GM12864 (cell line): ENCODE results near the gene TNN.

Source experiments
- DNase-seq: peaks from one replicate; pipeline ENCODE4 v3.0.0-alpha.2; 2011; ENCODE audit warnings: low read depth
- H3K4me3 ChIP-seq: 2 replicates; pipeline ENCODE4 v1.5.1; 2011; ENCODE audit warnings: mild to moderate bottlenecking, low read depth, low read length, control low read depth
- TF ChIP-seq, protein P1 (sequence below): IDR thresholded peaks from 2 replicates; pipeline ENCODE4 v1.5.1; 2011; ENCODE audit warnings: low read depth, mild to moderate bottlenecking, moderate library complexity, low read length, control low read depth, inconsistent platforms; ENCODE audit errors: missing control alignments

TNN gene

DNA sequence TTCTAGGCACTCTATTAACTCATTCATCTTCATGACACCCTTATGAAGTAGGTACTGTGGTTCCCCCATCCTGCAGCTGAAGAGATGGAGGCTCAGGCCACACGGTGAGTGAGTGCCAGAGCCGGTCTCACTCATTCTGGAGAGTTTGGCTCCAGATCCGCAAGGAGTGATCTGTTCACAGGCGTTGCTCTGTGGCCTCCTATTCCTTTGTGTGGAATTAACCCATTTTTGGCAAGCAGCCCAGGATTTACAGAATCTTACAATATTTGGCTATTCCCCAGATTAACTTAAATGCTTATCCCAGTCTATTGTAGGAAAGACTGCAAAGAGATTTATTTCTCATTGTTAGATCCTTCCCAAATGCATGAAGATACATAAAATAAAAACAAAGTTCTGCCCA is 95.3 kb downstream of the TNN start:
- H3K4me3 ChIP-seq, result no peak overlapping the region
- TF ChIP-seq, protein P1, sequence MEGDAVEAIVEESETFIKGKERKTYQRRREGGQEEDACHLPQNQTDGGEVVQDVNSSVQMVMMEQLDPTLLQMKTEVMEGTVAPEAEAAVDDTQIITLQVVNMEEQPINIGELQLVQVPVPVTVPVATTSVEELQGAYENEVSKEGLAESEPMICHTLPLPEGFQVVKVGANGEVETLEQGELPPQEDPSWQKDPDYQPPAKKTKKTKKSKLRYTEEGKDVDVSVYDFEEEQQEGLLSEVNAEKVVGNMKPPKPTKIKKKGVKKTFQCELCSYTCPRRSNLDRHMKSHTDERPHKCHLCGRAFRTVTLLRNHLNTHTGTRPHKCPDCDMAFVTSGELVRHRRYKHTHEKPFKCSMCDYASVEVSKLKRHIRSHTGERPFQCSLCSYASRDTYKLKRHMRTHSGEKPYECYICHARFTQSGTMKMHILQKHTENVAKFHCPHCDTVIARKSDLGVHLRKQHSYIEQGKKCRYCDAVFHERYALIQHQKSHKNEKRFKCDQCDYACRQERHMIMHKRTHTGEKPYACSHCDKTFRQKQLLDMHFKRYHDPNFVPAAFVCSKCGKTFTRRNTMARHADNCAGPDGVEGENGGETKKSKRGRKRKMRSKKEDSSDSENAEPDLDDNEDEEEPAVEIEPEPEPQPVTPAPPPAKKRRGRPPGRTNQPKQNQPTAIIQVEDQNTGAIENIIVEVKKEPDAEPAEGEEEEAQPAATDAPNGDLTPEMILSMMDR, result no peak
- DNase-seq, result no peak

DNA sequence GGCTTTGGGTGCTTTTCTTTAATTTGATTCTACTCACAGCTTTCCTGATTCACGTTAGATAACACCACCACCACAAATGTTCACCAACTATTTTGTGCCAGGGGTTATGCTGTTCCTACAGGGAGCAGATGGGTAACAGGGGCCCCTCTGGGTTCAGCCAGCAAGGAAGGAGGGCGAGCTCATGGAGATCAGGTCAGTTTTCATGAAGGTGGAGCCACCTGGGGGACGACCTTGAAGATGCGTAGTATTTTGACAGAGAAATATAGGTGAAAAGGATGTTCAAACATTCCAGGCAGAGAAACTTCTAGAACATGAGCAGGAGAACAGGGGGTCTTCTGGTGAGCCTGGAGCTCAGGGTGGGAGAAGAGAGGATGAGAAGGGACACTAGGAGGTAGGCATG is 96.1 kb downstream of the TNN start:
- DNase-seq, result no peak
- TF ChIP-seq, protein P1, result peak; percentile 4
- no peak overlapping the region for H3K4me3 ChIP-seq

- no peak overlapping the region for H3K4me3 ChIP-seq
- TF ChIP-seq, protein P1, result no peak
- DNase-seq, result no peak
Measured at GRCh38 chr1:175164751-175165150, 97.1 kb downstream of the TNN start.

DNA sequence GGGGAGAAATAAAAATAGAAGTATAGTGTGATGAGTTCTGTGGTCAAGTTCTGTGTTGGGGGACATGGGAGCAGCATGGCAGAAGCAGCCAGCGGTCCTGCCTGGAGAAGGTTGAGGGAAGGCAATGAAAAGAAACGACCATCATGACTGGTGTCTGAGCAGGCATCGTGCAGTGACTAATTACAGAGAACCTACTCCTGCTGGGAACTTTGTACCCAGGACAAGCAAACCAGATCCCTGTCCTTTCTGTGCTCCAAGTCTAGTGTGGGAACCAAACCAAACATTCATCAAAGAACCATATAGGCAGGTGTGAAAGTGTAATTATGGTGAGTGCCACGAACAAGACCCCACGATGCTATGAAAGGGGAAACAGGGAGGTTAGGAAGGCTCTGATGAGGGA is 99.1 kb downstream of the TNN start:
- no peak overlapping the region for H3K4me3 ChIP-seq
- TF ChIP-seq, protein P1, result no peak
- no peak for DNase-seq

DNA sequence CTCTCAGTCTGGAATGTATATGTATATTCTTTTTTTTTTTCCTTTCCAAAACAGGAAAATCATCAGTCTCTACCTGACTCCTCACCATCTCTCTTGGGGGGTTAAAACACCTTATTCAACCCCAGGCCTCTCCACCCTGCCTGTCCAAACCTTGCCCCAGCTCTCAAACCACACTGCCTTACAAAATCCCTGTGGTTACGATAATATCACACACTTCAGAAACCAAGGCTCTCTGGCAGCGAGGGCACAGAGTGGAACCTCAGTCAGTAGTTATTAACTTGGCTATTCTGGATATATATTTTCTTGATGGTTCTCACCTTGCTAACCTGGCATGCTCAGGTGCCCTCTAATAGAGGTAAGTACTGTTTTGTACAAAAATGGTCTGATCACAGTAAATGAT is 100.2 kb downstream of the TNN start:
- H3K4me3 ChIP-seq, result no peak overlapping the region
- no peak for DNase-seq
- TF ChIP-seq, protein P1, result no peak

DNA sequence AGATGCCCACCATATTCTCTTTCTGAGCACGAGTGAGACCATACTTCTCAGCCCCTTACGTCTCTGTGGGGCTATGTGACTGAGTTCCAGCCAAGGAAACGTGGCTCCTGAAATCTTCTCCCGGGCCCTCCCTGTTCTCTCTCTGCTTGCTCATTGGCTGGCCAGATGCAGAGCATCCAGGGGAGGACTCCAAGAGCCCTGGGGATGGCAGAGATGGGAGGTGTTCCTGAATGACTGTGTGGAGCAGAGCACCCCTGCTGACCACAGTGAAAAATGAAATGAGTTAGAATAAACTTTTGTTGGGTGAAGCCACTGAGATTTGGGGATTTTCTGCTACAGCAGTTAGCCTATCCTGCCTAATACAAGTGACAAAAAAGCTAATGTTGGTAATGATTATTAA is 101.1 kb downstream of the TNN start:
- H3K4me3 ChIP-seq, result no peak overlapping the region
- no peak for DNase-seq
- TF ChIP-seq, protein P1, result no peak

GRCh38 chr1:175169286-175170018 is 101.8 kb downstream of the TNN start:
- no peak for DNase-seq

More at GRCh38 chr1:175169286-175170018, 101.8 kb downstream of the TNN start:
- TF ChIP-seq, protein P1, result no peak
- no peak overlapping the region for H3K4me3 ChIP-seq
